NT2/D1 (cell line): Measurements from ENCODE around the gene LBHD1.

Experiments
- SUZ12 ChIP-seq: IDR thresholded peaks from 2 replicates; pipeline ENCODE4 v1.6.1; 2011; ENCODE audit not compliant: insufficient read length, insufficient read depth; ENCODE audit errors: extremely low read depth
- YY1 ChIP-seq: IDR thresholded peaks from 2 replicates; pipeline ENCODE4 v1.6.1; 2011; ENCODE audit not compliant: insufficient read length, insufficient read depth
- ZNF274 ChIP-seq: IDR thresholded peaks from 2 replicates; pipeline ENCODE4 v1.6.1; 2011; ENCODE audit warnings: mild to moderate bottlenecking, low read depth, low read length

DNA sequence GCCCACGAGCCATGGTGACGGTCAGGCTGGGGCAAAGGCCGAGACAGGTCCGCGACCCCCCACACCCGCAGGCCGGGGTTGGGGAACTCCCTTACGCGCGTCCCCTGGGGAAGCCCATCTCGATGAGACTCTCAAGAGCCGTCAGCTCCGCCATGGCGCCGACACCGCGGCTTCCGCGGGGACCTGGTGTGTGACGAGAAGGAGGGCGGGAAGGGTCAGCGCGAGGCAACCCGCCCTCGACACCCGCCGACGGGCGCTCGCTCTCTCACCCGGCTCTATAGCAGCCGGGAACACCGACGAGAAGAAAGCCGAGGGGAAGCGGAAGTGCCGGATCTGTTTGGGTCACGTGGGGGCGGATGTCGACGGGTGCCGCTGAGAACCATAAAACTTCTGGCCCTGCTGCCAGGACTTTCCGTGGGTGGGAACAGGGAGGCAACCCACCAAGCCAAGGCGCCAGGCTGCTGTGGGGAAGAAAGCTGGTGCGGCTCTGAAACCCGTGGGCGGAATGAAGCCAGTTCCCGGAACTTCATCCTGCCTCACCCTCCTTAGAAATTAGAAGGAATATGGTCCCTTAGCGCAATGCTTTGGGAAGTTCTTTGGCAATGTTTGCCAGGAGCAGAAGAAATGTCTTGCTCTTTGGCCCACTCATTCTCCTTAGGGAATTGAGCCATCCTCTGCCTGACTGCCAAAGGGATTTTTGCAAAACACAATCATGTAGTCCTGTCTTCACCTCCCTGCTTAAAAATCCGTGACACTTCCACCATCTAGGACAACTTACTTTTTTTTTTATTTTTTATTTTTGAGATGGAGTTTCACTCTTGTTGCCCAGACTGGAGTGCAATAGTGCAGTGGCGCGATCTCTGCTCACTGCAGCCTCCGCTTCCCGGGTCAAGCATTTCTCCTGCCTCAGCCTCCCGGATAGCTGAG is 7.0 kb upstream of the LBHD1 start, which contains the start of gene UBXN1:
- no peak for TF ChIP-seq YY1
- TF ChIP-seq SUZ12 = no peak
- no peak for TF ChIP-seq ZNF274
